HepG2 (cell line): ENCODE results near the gene DDC. TPM values are rescaled to one million over a fixed set of nuclear protein-coding genes. Genes with fewer than 3 reads are reported as not detected.

Source experiments
- ATF4 ChIP-seq, 2 experiments: fragments of 450-650 bp in 1 of 2; sonication (generic) in 1 of 2; formaldehyde crosslinking; IDR thresholded peaks; 2 replicates each; pipeline versions ENCODE4 v1.5.0 to v1.8.0; 2020 to 2022; ENCODE audit warnings: mild to moderate bottlenecking in 1 of 2, missing genetic modification reagents in 1 of 2
- BCLAF1 ChIP-seq: fragments of 450-650 bp; IDR thresholded peaks from 2 replicates; pipeline ENCODE4 v1.6.1; 2017; ENCODE audit warnings: mild to moderate bottlenecking
- BHLHE40 ChIP-seq: IDR thresholded peaks from 2 replicates; pipeline ENCODE4 v1.6.1; 2011; ENCODE audit warnings: low read length, improper control_type of control experiment
- EED ChIP-seq: sonication (generic); formaldehyde crosslinking; IDR thresholded peaks from 2 replicates; pipeline ENCODE4 v1.5.0; 2020; ENCODE audit warnings: mild to moderate bottlenecking, missing genetic modification reagents
- HHEX ChIP-seq: IDR thresholded peaks from 2 replicates; pipeline ENCODE4 v1.6.1; 2016; ENCODE audit warnings: control low read depth
- NBN ChIP-seq: fragments of 450-650 bp; conservative IDR thresholded peaks from 2 replicates; pipeline ENCODE4 v1.6.1; 2017
- NCOA5 ChIP-seq: sonication (generic); formaldehyde crosslinking; IDR thresholded peaks from 2 replicates; pipeline ENCODE4 v1.4.0; 2020; ENCODE audit warnings: missing genetic modification reagents
- NFIC ChIP-seq: IDR thresholded peaks from 2 replicates; pipeline ENCODE4 v1.6.1; 2012; ENCODE audit warnings: mild to moderate bottlenecking, low read length, inconsistent platforms
- PPARG ChIP-seq: conservative IDR thresholded peaks from 2 replicates; pipeline ENCODE4 v1.6.1; 2016; ENCODE audit warnings: missing biosample characterization, missing genetic modification reagents
- RBM39 ChIP-seq: fragments of 200-400 bp; formaldehyde crosslinking; IDR thresholded peaks from one replicate; pipeline ENCODE4 v1.6.1; 2018; ENCODE audit warnings: antibody characterized with exemption, mild to moderate bottlenecking, low read depth, low read length; ENCODE audit not compliant: poor library complexity, severe bottlenecking
- SMARCC2 ChIP-seq: fragments of 450-650 bp; IDR thresholded peaks from 2 replicates; pipeline ENCODE4 v1.6.1; 2017; ENCODE audit warnings: antibody characterized with exemption, mild to moderate bottlenecking
- SRSF1 ChIP-seq: fragments of 200-400 bp; formaldehyde crosslinking; optimal IDR thresholded peaks from 2 replicates; pipeline ENCODE3; 2017; ENCODE audit warnings: mild to moderate bottlenecking, low read depth, low read length, moderate library complexity
- TFE3 ChIP-seq: IDR thresholded peaks from 2 replicates; pipeline ENCODE4 v1.6.1; 2016
- TRAFD1 ChIP-seq: sonication (generic); formaldehyde crosslinking; IDR thresholded peaks from 2 replicates; pipeline ENCODE4 v1.5.1; 2020; ENCODE audit warnings: missing genetic modification reagents, mild to moderate bottlenecking, borderline replicate concordance
- ZBTB10 ChIP-seq: sonication (generic); formaldehyde crosslinking; IDR thresholded peaks from 2 replicates; pipeline ENCODE4 v1.4.0; 2020; ENCODE audit warnings: missing genetic modification reagents, borderline replicate concordance
- ZNF264 ChIP-seq: sonication (generic); formaldehyde crosslinking; IDR thresholded peaks from 2 replicates; pipeline ENCODE4 v1.4.0; 2020; ENCODE audit warnings: missing genetic modification reagents
- ZNF550 ChIP-seq: sonication (generic); formaldehyde crosslinking; IDR thresholded peaks from 2 replicates; pipeline ENCODE4 v1.4.0; 2020; ENCODE audit warnings: mild to moderate bottlenecking, missing genetic modification reagents, borderline replicate concordance
- ZNF703 ChIP-seq: sonication (generic); formaldehyde crosslinking; IDR thresholded peaks from 2 replicates; pipeline ENCODE4 v1.5.1; 2020; ENCODE audit warnings: missing genetic modification reagents, mild to moderate bottlenecking, moderate library complexity, borderline replicate concordance
- ZNF784 ChIP-seq: sonication (generic); formaldehyde crosslinking; IDR thresholded peaks from 2 replicates; pipeline ENCODE4 v1.5.1; 2020; ENCODE audit warnings: missing genetic modification reagents, mild to moderate bottlenecking, borderline replicate concordance
- polyA plus RNA-seq, 8 experiments: library from polyadenylated mRNA; depleted of rRNA in 3 of 8; stranded (reverse) in 7 of 8; unstranded in 1 of 8; fragments of >200 nt; fragmentation: Illumina TruSeq in 4 of 8; extraction: Trizol in 4 of 8; gene quantifications; 2 replicates each; pipeline versions ENCODE4 v1.2.1 to v1.2.3, GENCODE V29; 2011 to 2016; ENCODE audit warnings: low read depth in 4 of 8, missing spikeins in 1 of 8, mixed read lengths in 1 of 8; ENCODE audit not compliant: insufficient read depth in 1 of 8
- total RNA-seq, 5 experiments: library from RNA; depleted of rRNA; stranded (reverse); fragments of >200 nt; fragmentation: Illumina TruSeq; extraction: Trizol; gene quantifications; 2 replicates each; pipeline ENCODE4 v1.2.3, GENCODE V29; 2016; ENCODE audit warnings: low read depth in 1 of 5

DDC gene
- total and polyA plus RNA-seq, 2 of the 13 experiments (the other 11 are each of a cell fraction or from before 2014, with no cell fraction given), result 11.7 to 93.3 TPM

GRCh38 chr7:50449881-50450589 is 115.2 kb downstream of the DDC start, which contains the start of gene FIGNL1 (continued):
- TF ChIP-seq BCLAF1, result no peak
- no peak; the same call in 1 of the 2 replicates for TF ChIP-seq ZNF703 (CRISPR knock-in tag)
- TF ChIP-seq ZNF784 (CRISPR knock-in tag), result peak; percentile 78; the same call in 1 of the 2 replicates
- TF ChIP-seq ZBTB10, result no peak
- TF ChIP-seq NFIC, result no peak
- TF ChIP-seq EED (CRISPR knock-in tag), result peak; percentile 41; the same call in 1 of the 2 replicates
- TF ChIP-seq ATF4 (CRISPR knock-in tag; IDR thresholded peaks at IDR 0.05), result no peak; a peak in 1 of 4 replicates
- TF ChIP-seq SRSF1, result peak; percentile 74
- no peak for TF ChIP-seq NCOA5
- TF ChIP-seq SMARCC2, result no peak
- TF ChIP-seq NBN, result no peak
- TF ChIP-seq ZNF550 (CRISPR knock-in tag), result no peak
- 0 out of 2 replicates have a peak, but pooled peaks have one; percentile 32 for TF ChIP-seq PPARG
- no peak for TF ChIP-seq TFE3 (CRISPR knock-in tag)
- TF ChIP-seq TRAFD1, result no peak
- no peak for TF ChIP-seq RBM39
- no peak for TF ChIP-seq ZNF264
- no peak for TF ChIP-seq BHLHE40
- TF ChIP-seq HHEX (CRISPR knock-in tag), result no peak
